Glomerular visceral epithelial cell (primary cell): Measurements from ENCODE around the gene MTSS2.

ENCODE experiments used
- DNase-seq: peaks from one replicate; pipeline ENCODE4 v3.0.0-alpha.2; 2016; ENCODE audit errors: extremely low spot score

The MTSS2 gene, protein sequence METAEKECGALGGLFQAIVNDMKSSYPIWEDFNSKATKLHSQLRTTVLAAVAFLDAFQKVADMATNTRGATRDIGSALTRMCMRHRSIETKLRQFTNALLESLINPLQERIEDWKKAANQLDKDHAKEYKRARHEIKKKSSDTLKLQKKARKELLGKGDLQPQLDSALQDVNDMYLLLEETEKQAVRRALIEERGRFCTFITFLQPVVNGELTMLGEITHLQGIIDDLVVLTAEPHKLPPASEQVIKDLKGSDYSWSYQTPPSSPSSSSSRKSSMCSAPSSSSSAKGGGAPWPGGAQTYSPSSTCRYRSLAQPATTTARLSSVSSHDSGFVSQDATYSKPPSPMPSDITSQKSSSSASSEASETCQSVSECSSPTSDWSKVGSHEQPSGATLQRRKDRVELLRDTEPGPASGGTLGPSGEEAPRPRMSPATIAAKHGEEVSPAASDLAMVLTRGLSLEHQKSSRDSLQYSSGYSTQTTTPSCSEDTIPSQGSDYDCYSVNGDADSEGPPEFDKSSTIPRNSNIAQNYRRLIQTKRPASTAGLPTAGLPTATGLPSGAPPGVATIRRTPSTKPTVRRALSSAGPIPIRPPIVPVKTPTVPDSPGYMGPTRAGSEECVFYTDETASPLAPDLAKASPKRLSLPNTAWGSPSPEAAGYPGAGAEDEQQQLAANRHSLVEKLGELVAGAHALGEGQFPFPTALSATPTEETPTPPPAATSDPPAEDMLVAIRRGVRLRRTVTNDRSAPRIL

DNA sequence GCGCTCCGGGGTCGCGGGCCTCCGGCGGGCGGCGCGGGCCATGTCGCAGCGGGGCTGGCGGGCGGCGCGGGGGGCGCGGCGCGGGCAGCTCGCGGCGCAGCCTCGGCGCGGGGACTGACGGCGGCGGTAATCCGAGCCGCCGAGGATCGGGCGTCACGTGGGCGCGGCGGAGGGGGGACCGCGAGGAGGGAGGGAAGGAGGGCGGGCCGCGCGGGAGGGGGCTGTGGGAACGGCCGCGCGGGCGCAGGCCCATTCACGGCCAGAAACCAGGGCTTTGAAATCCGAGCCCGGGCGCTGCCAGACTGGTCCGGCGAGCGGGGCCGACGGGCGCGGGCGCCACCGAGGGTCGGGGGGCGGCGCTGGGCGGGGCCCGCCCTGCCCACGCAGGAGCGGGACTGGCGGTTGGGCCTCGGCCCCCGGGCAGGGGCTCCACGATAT is at the start of gene MTSS2:
MTSS2 (minus strand) TSS at position 116 of the 438 bp plus-strand sequence. CDS start 262 bp downstream, outside the sequence.
- peak; percentile 74 for DNase-seq

DNA sequence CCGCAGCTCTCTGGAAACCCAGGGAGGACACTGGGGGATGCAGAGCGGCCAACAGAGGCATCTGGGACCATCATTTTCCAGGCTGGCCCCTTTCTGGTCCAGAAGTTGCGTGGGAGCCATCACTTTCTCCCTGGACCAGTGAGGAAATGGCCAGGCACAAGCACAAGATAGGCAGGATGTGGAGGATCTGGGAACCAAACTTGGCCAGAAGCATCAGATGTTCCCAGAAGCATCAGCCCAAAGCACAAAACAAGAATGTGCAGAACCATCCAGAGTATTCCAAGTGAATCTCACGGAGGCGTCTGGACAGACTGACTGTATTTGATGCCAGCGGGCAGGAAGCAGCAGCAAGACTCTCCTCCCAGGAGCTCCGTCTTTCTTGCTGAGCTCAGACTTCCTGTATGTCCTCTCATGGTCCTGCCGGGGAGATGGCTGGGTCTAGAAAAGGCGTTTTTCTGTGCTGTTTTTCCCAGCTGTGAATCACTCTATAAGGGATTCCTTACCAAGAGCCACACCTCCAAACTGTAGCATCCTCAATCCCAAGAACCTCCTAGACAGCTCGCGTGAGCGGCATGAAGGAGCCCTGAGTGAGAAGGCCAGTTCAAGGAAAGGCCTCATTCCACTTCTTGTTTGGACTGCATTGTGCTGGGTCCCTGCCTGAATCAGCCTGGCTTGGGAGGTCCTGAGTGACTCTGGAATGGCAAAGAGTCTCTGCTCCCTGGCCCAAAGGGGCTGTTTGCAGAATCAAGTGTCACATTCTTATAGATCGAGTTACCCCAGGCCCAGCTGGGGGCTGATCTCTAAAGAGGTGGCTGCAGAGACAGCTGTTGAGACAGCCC is 49.5 kb upstream of the MTSS2 start:
- DNase-seq = no peak

GRCh38 chr16:70734522-70735095 is 48.8 kb upstream of the MTSS2 start:
- DNase-seq = no peak

DNA sequence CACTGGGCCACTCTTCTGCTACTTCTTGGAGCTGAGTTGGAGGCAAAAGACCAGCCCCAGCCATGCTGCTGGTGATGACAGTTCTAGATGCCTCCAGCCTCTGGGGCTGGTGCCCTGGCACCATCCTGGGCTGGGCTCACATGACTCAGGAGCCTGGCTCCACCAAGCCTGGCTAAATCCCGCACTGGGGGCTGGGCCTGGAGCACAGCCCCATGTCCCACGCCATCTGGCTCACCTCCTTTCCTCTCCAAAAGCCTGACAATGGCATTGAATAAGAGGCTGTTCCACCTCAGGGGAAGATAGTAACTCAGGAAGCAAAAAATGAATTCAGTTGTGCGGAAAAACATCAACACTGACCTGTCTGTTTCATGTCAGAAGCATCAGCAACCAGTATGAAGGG is 45.1 kb upstream of the MTSS2 start:
- DNase-seq = no peak

DNA sequence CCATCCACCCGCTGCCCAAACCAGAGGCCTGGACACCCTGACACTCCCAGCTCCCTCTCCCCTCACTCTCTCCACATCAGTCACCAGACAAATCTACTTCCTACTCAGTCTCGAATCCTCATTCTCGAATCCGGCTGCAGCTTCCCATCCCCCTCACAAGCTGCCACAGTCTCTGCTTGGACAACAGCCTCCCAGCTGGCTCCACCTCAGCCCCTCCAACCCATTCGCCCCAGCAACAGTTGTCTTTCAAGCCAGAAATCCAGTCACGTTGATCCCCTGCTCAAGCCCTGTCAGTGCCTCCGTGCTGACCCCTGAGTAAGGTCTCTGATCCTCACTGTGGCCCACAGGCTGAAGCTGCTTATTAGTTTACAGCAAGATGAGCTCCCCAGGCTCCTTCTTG is 44.2 kb upstream of the MTSS2 start:
- no peak for DNase-seq

- no peak for DNase-seq
Observed at GRCh38 chr16:70729292-70729691, 43.4 kb upstream of the MTSS2 start.

- no peak for DNase-seq
Observed at GRCh38 chr16:70728150-70728549, 42.3 kb upstream of the MTSS2 start.

GRCh38 chr16:70726892-70727361 is 41.1 kb upstream of the MTSS2 start:
- DNase-seq = no peak

- DNase-seq = no peak
Observed at GRCh38 chr16:70725912-70726828, 40.3 kb upstream of the MTSS2 start.

DNA sequence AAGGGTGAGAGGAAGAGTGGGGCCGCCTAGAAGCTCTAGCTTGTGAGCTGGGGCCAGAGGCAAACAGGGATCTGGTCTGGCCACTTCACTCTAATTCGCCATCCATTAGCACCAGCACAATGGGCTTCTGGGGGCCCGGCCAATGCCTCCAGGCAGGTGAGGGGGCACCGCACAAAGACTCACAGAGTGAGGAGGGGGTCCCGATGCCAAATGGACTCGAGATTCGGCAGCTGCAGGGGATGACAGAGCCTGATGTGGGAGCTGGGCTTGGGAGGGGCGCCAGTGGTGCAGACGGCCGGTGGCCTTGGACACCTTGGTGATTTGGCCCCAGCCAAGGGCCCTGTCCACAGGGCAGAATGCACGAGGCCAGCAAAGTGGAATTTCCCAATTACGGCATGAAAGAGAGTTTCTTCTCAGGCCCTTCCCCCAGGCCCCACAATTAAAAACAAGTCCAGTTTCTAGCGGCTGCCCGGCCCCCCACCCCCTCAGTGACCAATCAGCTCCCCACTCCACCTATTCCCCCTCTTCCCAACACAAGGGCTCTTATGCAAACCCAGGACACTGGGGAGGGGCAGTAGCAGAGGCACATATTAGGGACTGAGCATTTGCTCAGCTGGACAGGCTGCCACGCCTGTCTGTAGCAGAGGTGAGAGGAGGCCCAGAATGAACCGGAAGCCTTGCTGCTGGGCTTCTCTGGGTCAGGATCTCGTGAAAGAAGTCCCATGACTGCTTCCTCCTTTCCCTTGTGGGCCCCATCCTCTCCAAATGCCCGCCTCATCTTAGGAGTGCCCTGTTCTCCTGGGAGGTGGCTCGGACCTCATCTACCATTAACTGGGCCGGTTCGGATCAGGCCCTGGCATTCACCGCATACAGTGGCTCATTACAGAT is 39.4 kb upstream of the MTSS2 start:
- no peak for DNase-seq

- no peak for DNase-seq
Observed at GRCh38 chr16:70724146-70725023, 38.5 kb upstream of the MTSS2 start.

DNA sequence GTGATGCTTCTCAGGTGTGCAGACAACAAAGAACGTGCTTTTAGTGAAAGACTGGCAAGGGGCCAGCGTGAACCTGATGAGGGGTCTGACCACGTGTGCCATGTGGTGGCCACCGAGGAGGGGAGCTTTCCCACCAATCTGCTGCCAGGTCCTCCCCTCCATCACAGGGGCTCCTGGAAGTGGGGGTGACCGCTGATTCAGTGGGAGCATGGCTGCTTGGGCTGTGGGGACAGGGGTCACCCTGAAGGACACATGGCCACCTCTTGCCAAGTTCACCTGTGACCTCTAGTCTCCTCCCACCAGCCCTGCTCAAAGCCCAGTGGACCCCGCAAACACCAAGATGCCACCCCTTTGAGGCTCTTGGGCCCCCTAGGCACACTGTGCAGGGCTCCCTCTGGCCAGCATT is 37.9 kb upstream of the MTSS2 start:
- DNase-seq = no peak

DNA sequence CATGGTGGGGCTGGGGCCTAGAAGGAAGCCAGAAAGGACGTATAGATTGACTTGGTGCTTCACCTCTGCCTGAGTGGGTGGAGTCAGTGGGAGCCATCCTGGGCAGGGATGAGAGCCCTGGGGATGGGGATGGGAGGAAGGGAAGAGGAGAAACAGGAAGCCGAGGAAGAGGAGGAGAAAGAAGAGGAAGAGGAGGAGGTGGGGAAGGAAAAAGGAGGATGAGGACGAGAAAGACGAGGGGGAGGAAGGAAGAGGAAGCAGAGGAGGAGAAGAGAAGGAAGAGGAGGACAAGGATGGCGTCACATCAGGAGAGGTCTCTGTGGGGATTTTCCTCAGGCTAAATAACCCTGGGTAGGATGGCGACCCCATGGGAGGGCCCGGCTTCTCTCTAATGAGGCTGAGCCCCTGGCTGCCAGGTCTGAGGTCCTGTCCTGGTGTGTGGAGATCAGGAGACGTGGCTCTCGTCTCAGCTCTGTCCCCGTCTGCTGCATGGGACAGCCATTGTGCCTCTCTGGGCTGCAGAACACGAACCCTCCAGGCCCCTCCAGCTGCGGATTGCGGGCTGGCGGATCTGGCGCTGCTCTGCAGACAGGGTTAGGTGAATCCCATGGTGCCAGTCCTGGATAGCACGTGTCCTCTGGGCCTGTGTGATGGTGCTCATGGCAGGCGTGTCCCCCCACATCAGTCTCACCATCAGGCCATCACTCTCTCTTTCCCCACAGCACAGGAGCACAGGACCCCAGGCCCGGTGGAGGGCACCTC is 35.5 kb upstream of the MTSS2 start:
- DNase-seq = no peak

DNA sequence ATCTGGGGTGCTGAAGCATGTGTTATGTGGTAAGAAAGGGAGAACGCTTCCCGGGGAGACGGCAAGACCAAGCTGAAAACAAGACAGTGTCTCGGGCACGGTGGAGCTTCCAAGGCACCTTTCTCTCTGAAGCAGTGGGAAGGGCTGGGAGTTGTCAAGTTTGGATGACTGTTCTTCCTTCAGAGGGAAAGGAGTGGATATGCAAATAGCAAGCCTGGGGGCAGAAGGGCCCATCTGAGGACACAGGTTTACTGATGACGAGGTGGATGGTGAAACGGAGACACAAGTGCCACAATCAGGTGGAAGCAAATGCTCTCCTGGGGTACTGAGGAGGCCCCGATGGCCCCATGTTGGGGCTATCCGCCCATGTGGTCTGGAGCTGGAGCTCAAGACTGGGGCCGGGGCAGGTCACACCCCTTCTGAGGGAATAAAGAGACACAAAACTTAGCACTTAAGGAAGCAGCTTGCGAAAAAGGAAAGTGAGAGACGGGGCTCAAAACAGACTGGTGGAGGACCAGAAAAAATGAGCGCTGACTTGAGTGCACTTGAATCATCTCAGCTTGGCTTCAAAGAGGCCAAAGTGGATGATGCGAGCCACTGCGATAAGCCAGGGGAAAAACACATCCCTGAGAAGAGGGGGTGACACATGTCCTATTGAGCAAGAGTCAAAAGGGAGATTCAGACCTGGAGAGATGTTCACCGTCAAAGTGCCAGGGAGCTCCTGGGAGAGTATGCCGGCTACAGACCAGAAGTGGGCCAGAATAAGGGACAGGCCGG is 34.8 kb upstream of the MTSS2 start:
- DNase-seq = no peak

DNA sequence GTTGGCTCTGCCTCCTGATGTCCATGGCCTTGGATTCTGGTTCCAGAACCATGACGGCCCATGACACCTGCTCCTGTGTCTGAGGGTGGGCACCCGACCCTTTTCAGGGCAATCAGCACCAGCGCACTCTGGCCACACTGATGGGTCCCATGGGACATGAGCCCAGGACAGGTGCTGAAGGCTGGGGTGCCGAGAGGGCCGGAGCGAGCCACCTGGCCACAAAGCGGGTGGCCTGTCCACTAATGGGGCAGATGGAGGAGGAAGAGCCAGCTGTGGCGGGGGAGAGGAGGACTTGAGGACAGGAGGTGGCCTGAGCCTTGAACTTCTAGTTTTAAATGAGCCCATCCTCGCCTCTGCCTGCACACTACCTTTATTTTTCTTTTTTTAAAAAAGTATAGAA is 31.2 kb upstream of the MTSS2 start:
- DNase-seq = no peak

DNA sequence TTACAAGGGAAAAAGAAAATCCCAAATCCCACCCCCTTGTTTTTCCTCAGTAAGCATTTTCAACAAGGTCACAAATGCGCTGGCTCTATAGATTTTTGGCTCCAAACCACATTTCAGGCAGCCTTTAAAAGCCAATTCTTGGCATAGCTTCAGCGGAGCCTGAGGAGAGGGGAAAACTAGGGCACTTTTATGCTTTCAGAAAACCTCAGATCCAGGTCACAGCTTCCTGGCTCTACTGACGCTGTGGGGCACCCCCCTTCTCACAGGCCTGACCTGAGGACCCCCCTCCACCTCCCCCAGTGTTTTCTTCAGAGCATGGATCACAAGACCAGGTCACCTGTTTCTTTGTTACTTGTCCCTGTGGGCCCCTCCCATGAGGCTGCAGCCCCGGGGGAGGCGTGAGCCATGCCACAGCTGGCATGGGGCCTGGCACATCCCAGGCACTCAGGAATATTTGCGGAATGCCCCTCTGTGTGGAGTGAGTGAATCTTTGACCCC is 30.1 kb upstream of the MTSS2 start:
- peak; percentile 50 for DNase-seq
